Mononuclear cell (primary cell): Measurements from ENCODE around the gene ANO4. TPM values are rescaled to one million over a fixed set of nuclear protein-coding genes. Genes with fewer than 3 reads are reported as not detected.
"Not testable (repeated sequence)": the region's sequence is repeated elsewhere in the genome, so short reads cannot be mapped to it uniquely, and the experiment has no call there.

ENCODE experiments used
- H3K27me3 ChIP-seq: 2 replicates; pipeline ENCODE4 v1.6.0; 2011; ENCODE audit warnings: low read length, control low read depth; ENCODE audit not compliant: insufficient read depth
- H3K4me1 ChIP-seq: 2 replicates; pipeline ENCODE4 v1.5.1; 2011; ENCODE audit warnings: mild to moderate bottlenecking, low read length, control low read depth; ENCODE audit not compliant: insufficient read depth
- H3K4me3 ChIP-seq: 2 replicates; pipeline ENCODE4 v1.5.1; 2011; ENCODE audit warnings: mild to moderate bottlenecking, low read length, moderate library complexity
- H3K9me3 ChIP-seq: 2 replicates; pipeline ENCODE4 v1.5.1; 2011; ENCODE audit warnings: low read depth, mild to moderate bottlenecking, control low read depth, low read length
- total RNA-seq: library from RNA; depleted of rRNA; stranded (reverse); fragments of >200 nt; gene quantifications from one replicate; pipeline ENCODE4 v1.2.3, GENCODE V29; 2012

ANO4 gene
- total RNA-seq, 1 donor = not detected

GRCh38 chr12:100933531-100933930 is 139.0 kb downstream of the ANO4 start:
- H3K27me3 ChIP-seq, H3K9me3 ChIP-seq, H3K4me3 ChIP-seq, H3K4me1 ChIP-seq: not testable (repeated sequence)

GRCh38 chr12:100935929-100936328 is 141.4 kb downstream of the ANO4 start:
- Histone ChIP-seq H3K4me3 (no peak overlapping the region), H3K27me3 (no peaks in the 10 kb centered on the region), H3K4me1 (no peaks in the 10 kb centered on the region), H3K9me3 (no peaks in the 10 kb centered on the region)

GRCh38 chr12:100936661-100937060 is 142.1 kb downstream of the ANO4 start:
- Histone ChIP-seq H3K9me3 (no peaks in the 10 kb centered on the region), H3K4me1 (no peaks in the 10 kb centered on the region), H3K4me3 (no peak overlapping the region), H3K27me3 (no peaks in the 10 kb centered on the region)

GRCh38 chr12:100940503-100940902 is 145.9 kb downstream of the ANO4 start:
- no peaks in the 10 kb centered on the region for H3K27me3 ChIP-seq
- H3K4me3 ChIP-seq = no peak overlapping the region
- H3K9me3 ChIP-seq = no peaks in the 10 kb centered on the region
- H3K4me1 ChIP-seq = no peaks in the 10 kb centered on the region

GRCh38 chr12:100942984-100943749 is 148.6 kb downstream of the ANO4 start:
- no peaks in the 10 kb centered on the region for H3K9me3 ChIP-seq
- no peak overlapping the region for H3K4me3 ChIP-seq
- no peaks in the 10 kb centered on the region for H3K27me3 ChIP-seq
- H3K4me1 ChIP-seq = no peaks in the 10 kb centered on the region

- Histone ChIP-seq H3K4me1 (no peaks in the 10 kb centered on the region), H3K9me3 (no peaks in the 10 kb centered on the region), H3K4me3 (no peak overlapping the region), H3K27me3 (no peaks in the 10 kb centered on the region)
Observed at GRCh38 chr12:100951756-100952155, 157.2 kb downstream of the ANO4 start.

GRCh38 chr12:100953217-100953616 is 158.6 kb downstream of the ANO4 start:
- H3K27me3 ChIP-seq = no peaks in the 10 kb centered on the region
- no peak overlapping the region for H3K4me3 ChIP-seq
- no peaks in the 10 kb centered on the region for H3K4me1 ChIP-seq
- no peaks in the 10 kb centered on the region for H3K9me3 ChIP-seq

- no peak overlapping the region for H3K4me3 ChIP-seq
- H3K27me3 ChIP-seq = no peaks in the 10 kb centered on the region
- H3K9me3 ChIP-seq = no peaks in the 10 kb centered on the region
- no peaks in the 10 kb centered on the region for H3K4me1 ChIP-seq
Observed at GRCh38 chr12:100953677-100954076, 159.1 kb downstream of the ANO4 start.

GRCh38 chr12:100954118-100954517 is 159.5 kb downstream of the ANO4 start:
- no peak overlapping the region for H3K4me3 ChIP-seq
- H3K9me3 ChIP-seq = no peaks in the 10 kb centered on the region
- H3K4me1 ChIP-seq = no peaks in the 10 kb centered on the region
- H3K27me3 ChIP-seq = no peaks in the 10 kb centered on the region

GRCh38 chr12:100955139-100955538 is 160.6 kb downstream of the ANO4 start:
- Histone ChIP-seq H3K4me1 (no peaks in the 10 kb centered on the region), H3K9me3 (no peaks in the 10 kb centered on the region), H3K27me3 (no peaks in the 10 kb centered on the region), H3K4me3 (no peak overlapping the region)

- no peaks in the 10 kb centered on the region for H3K4me1 ChIP-seq
- no peaks in the 10 kb centered on the region for H3K9me3 ChIP-seq
- H3K27me3 ChIP-seq = no peaks in the 10 kb centered on the region
- H3K4me3 ChIP-seq = no peak overlapping the region
Observed at GRCh38 chr12:100956311-100956852, 161.8 kb downstream of the ANO4 start.

- Histone ChIP-seq H3K9me3 (no peaks in the 10 kb centered on the region), H3K27me3 (no peaks in the 10 kb centered on the region), H3K4me1 (no peaks in the 10 kb centered on the region), H3K4me3 (no peak overlapping the region)
Observed at GRCh38 chr12:100959481-100959880, 164.9 kb downstream of the ANO4 start.

- Histone ChIP-seq H3K4me3 (no peak overlapping the region), H3K4me1 (no peaks in the 10 kb centered on the region), H3K9me3 (no peaks in the 10 kb centered on the region), H3K27me3 (no peaks in the 10 kb centered on the region)
Observed at GRCh38 chr12:100962086-100962712, 167.6 kb downstream of the ANO4 start.

GRCh38 chr12:100963381-100963780 is 168.8 kb downstream of the ANO4 start:
- no peaks in the 10 kb centered on the region for H3K4me1 ChIP-seq
- H3K9me3 ChIP-seq = no peaks in the 10 kb centered on the region
- H3K4me3 ChIP-seq = no peak overlapping the region
- no peaks in the 10 kb centered on the region for H3K27me3 ChIP-seq

GRCh38 chr12:100964028-100964427 is 169.5 kb downstream of the ANO4 start:
- H3K4me3 ChIP-seq = no peak overlapping the region
- H3K4me1 ChIP-seq = no peaks in the 10 kb centered on the region
- H3K9me3 ChIP-seq = no peaks in the 10 kb centered on the region
- no peaks in the 10 kb centered on the region for H3K27me3 ChIP-seq

- Histone ChIP-seq H3K4me3 (no peak overlapping the region), H3K27me3 (no peaks in the 10 kb centered on the region), H3K9me3 (no peaks in the 10 kb centered on the region), H3K4me1 (no peaks in the 10 kb centered on the region)
Observed at GRCh38 chr12:100967189-100967588, 172.6 kb downstream of the ANO4 start.
